Fibroblast of lung (primary cell): ENCODE results near the gene SIVA1. TPM values are rescaled to one million over a fixed set of nuclear protein-coding genes. Genes with fewer than 3 reads are reported as not detected.

Experiments
- DNase-seq, 2 donors: peaks; one replicate each; pipeline versions ENCODE4 v3.0.0 to v3.0.0-alpha.2; 2010; ENCODE audit warnings: low read depth in 2 of 2
- H2AFZ ChIP-seq: 2 replicates; pipeline ENCODE4 v1.5.1; 2012; ENCODE audit warnings: low read length, control low read depth, inconsistent platforms
- H3K27ac ChIP-seq: 2 replicates; pipeline ENCODE4 v1.5.1; 2011; ENCODE audit warnings: low read length, control low read depth; ENCODE audit not compliant: insufficient read depth
- H3K27me3 ChIP-seq: 2 replicates; pipeline ENCODE4 v1.5.1; 2011; ENCODE audit warnings: mild to moderate bottlenecking, low read length; ENCODE audit not compliant: control insufficient read depth, insufficient read depth
- H3K36me3 ChIP-seq: 2 replicates; pipeline ENCODE4 v1.5.1; 2011; ENCODE audit warnings: low read length; ENCODE audit not compliant: control insufficient read depth, insufficient read depth
- H3K4me1 ChIP-seq: 2 replicates; pipeline ENCODE4 v1.5.1; 2011; ENCODE audit warnings: low read length; ENCODE audit not compliant: control insufficient read depth, insufficient read depth; ENCODE audit errors: extremely low read depth
- H3K4me2 ChIP-seq: 2 replicates; pipeline ENCODE4 v1.5.1; 2011; ENCODE audit warnings: low read length, control low read depth; ENCODE audit not compliant: insufficient read depth; ENCODE audit errors: extremely low read depth
- H3K4me3 ChIP-seq, 4 experiments: fragments of 200-600 bp in 1 of 4; sonication (generic) in 1 of 4; replicated peaks in 1 of 4; 2 replicates each; pipeline ENCODE4 v1.5.1; 2011 to 2016; ENCODE audit warnings: low read length in 4 of 4, low read depth in 3 of 4, mild to moderate bottlenecking in 3 of 4, control low read depth in 2 of 4, inconsistent platforms in 1 of 4, mixed read lengths in 1 of 4; ENCODE audit not compliant: insufficient read depth in 1 of 4; ENCODE audit errors: control extremely low read depth in 1 of 4
- H3K79me2 ChIP-seq: 2 replicates; pipeline ENCODE4 v1.5.1; 2012; ENCODE audit warnings: mild to moderate bottlenecking, low read length, inconsistent platforms; ENCODE audit not compliant: control insufficient read depth, insufficient read depth
- H3K9ac ChIP-seq: 2 replicates; pipeline ENCODE4 v1.5.1; 2011; ENCODE audit warnings: mild to moderate bottlenecking, low read length, control low read depth; ENCODE audit not compliant: insufficient read depth
- H3K9me3 ChIP-seq: 2 replicates; pipeline ENCODE4 v1.5.1; 2012; ENCODE audit warnings: low read depth, low read length; ENCODE audit not compliant: control insufficient read depth, insufficient read depth
- H4K20me1 ChIP-seq: 2 replicates; pipeline ENCODE4 v1.5.1; 2011; ENCODE audit warnings: low read length; ENCODE audit not compliant: control insufficient read depth, insufficient read depth; ENCODE audit errors: extremely low read depth
- EZH2 ChIP-seq: IDR thresholded peaks from 2 replicates; pipeline ENCODE4 v1.5.1; 2012; ENCODE audit warnings: low read length, control low read depth, mild to moderate bottlenecking; ENCODE audit errors: missing control alignments
- polyA plus RNA-seq, 2 donors: library from polyadenylated mRNA; depleted of rRNA in 1 of 2; stranded (reverse) in 1 of 2; unstranded in 1 of 2; fragments of >200 nt; gene quantifications; 2 replicates each; pipeline ENCODE4 v1.2.1, GENCODE V29; 2011 to 2012; ENCODE audit warnings: missing spikeins in 1 of 2
- total RNA-seq: library from RNA; depleted of rRNA; stranded (reverse); fragments of >200 nt; gene quantifications from 2 replicates; pipeline ENCODE4 v1.2.1, GENCODE V29; 2014
- TF ChIP-seq, protein P1 (sequence below), 2 donors: IDR thresholded peaks in 1 of 2; conservative IDR thresholded peaks in 1 of 2; 1 replicate in 1 of 2; 2 replicates in 1 of 2; pipeline ENCODE4 v1.5.1; 2011 to 2012; ENCODE audit warnings: low read length in 2 of 2, control low read depth in 1 of 2, inconsistent platforms in 1 of 2, low read depth in 1 of 2, mild to moderate bottlenecking in 1 of 2

SIVA1 gene
- total and polyA plus RNA-seq, 2 donors (not counting 1 experiment from before 2014, with no cell fraction given): 26.1 to 65.1 TPM

DNA sequence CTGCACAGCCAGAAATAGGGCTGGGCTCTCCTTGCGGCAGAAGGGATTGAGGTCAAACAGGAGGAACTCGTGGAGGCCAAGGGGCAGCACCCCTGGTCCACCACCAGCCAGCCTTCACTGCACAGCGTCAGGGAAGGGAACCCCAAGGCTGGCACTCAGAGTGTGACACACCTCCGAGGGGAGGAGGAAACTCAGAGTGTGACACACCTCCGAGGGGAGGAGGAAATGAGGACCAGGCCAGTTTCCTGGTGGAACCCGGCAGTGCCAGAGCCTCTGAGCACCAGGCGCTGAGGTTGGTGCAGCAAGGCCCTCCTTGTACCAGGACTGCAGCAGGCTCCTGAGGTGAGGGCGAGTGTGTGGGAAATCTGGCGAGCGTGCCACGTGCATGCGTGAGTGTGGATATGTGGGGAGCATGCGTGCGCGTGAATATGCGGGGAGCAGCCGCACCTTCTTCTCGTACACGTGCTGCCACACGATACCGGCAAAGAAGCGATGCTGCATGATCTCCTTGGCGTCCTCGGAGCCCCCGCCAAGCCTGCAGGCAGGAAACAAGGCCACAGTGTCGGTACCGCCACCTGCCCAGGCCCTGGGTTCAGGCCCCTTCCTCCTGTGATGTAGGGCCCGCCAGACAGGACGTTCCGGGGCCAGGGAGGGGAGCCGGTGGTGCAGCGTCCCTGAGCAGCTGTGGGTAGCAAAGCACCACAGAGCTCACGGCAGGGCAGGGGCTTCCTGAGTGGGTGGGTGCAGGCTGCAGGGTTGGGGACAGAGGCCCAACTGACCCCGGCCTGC, 19.2 kb downstream of the SIVA1 start:
- H3K27me3 ChIP-seq: no peaks in the 10 kb centered on the region
- TF ChIP-seq EZH2: no peak
- TF ChIP-seq, protein P1, sequence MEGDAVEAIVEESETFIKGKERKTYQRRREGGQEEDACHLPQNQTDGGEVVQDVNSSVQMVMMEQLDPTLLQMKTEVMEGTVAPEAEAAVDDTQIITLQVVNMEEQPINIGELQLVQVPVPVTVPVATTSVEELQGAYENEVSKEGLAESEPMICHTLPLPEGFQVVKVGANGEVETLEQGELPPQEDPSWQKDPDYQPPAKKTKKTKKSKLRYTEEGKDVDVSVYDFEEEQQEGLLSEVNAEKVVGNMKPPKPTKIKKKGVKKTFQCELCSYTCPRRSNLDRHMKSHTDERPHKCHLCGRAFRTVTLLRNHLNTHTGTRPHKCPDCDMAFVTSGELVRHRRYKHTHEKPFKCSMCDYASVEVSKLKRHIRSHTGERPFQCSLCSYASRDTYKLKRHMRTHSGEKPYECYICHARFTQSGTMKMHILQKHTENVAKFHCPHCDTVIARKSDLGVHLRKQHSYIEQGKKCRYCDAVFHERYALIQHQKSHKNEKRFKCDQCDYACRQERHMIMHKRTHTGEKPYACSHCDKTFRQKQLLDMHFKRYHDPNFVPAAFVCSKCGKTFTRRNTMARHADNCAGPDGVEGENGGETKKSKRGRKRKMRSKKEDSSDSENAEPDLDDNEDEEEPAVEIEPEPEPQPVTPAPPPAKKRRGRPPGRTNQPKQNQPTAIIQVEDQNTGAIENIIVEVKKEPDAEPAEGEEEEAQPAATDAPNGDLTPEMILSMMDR (conservative IDR thresholded peaks at IDR 0.05 in 1 of 2, IDR thresholded peaks at IDR 0.05 in 1 of 2; ENCODE audit: low read depth in 1 of 2, low read length in 2 of 2): no peak
- no peaks in the 10 kb centered on the region for H3K79me2 ChIP-seq
- H3K9me3 ChIP-seq: no peaks in the 10 kb centered on the region
- H2AFZ ChIP-seq: no peak overlapping the region
- H4K20me1 ChIP-seq: no peaks in the 10 kb centered on the region
- no peak overlapping the region for H3K9ac ChIP-seq
- DNase-seq: no peak
- H3K4me3 ChIP-seq: no peak overlapping the region
- no peak overlapping the region for H3K27ac ChIP-seq
- H3K36me3 ChIP-seq: peaks cover 39% of the 10 kb centered on the region
- peaks cover 2% of the 10 kb centered on the region for H3K4me1 ChIP-seq
- no peak overlapping the region for H3K4me2 ChIP-seq

- no peaks in the 10 kb centered on the region for H3K9me3 ChIP-seq
- H3K36me3 ChIP-seq: peaks cover 43% of the 10 kb centered on the region
- no peak overlapping the region for H3K27ac ChIP-seq
- no peak for TF ChIP-seq EZH2
- TF ChIP-seq, protein P1 (conservative IDR thresholded peaks at IDR 0.05 in 1 of 2, IDR thresholded peaks at IDR 0.05 in 1 of 2; ENCODE audit: low read depth in 1 of 2, low read length in 2 of 2): no peak
- H2AFZ ChIP-seq: no peak overlapping the region
- H3K79me2 ChIP-seq: no peaks in the 10 kb centered on the region
- H3K4me1 ChIP-seq: peaks cover 2% of the 10 kb centered on the region
- H3K4me2 ChIP-seq: no peak overlapping the region
- H3K27me3 ChIP-seq: no peaks in the 10 kb centered on the region
- DNase-seq: no peak
- no peak overlapping the region for H3K4me3 ChIP-seq
- no peaks in the 10 kb centered on the region for H4K20me1 ChIP-seq
- H3K9ac ChIP-seq: no peak overlapping the region
These were observed 20.0 kb downstream of the SIVA1 start for GRCh38 chr14:104772707-104773504.
